HG02588 (cell line): ENCODE measurements around the gene DNAH17.

ENCODE experiments used
- ATAC-seq: cut with Tn5 transposase; IDR thresholded peaks from one replicate; pipeline ENCODE4 v1.9.1; 2021; ENCODE audit warnings: mild to moderate bottlenecking, moderate library complexity; ENCODE audit not compliant: unreplicated experiment

DNAH17 gene

GRCh38 chr17:78498848-78499247, 78.3 kb downstream of the DNAH17 start:
- ATAC-seq = no peak

- no peak for ATAC-seq
Observed at GRCh38 chr17:78497115-78497540, 80.1 kb downstream of the DNAH17 start.

- no peak for ATAC-seq
Observed at GRCh38 chr17:78496311-78496710, 80.9 kb downstream of the DNAH17 start.

GRCh38 chr17:78495634-78496033, 81.6 kb downstream of the DNAH17 start:
- ATAC-seq = no peak

GRCh38 chr17:78494696-78495330, 82.4 kb downstream of the DNAH17 start:
- ATAC-seq = no peak

GRCh38 chr17:78493853-78494695, 83.1 kb downstream of the DNAH17 start:
- ATAC-seq = no peak

- no peak for ATAC-seq
Observed at GRCh38 chr17:78493450-78493849, 83.7 kb downstream of the DNAH17 start.

GRCh38 chr17:78492116-78492799, 84.9 kb downstream of the DNAH17 start:
- no peak for ATAC-seq

- no peak for ATAC-seq
Observed at GRCh38 chr17:78491236-78492115, 85.7 kb downstream of the DNAH17 start.

GRCh38 chr17:78490673-78491072, 86.5 kb downstream of the DNAH17 start:
- no peak for ATAC-seq

- no peak for ATAC-seq
Observed at GRCh38 chr17:78490156-78490555, 87.0 kb downstream of the DNAH17 start.

- no peak for ATAC-seq
Observed at GRCh38 chr17:78488867-78489634, 88.1 kb downstream of the DNAH17 start.

- ATAC-seq = no peak
Observed at GRCh38 chr17:78488156-78488555, 89.0 kb downstream of the DNAH17 start.

GRCh38 chr17:78486946-78487680, 90.1 kb downstream of the DNAH17 start:
- no peak for ATAC-seq

GRCh38 chr17:78486228-78486802, 90.9 kb downstream of the DNAH17 start:
- ATAC-seq = no peak

GRCh38 chr17:78485290-78486168, 91.7 kb downstream of the DNAH17 start:
- ATAC-seq = no peak

GRCh38 chr17:78484271-78485246, 92.6 kb downstream of the DNAH17 start:
- ATAC-seq = no peak
